A549 (cell line): ENCODE measurements around the gene ZNF491.

ENCODE experiments used
- BHLHE40 ChIP-seq: IDR thresholded peaks from 2 replicates; pipeline ENCODE4 v1.6.1; 2012; ENCODE audit warnings: low read depth, low read length, inconsistent platforms
- POLR2AphosphoS2 ChIP-seq: conservative IDR thresholded peaks from 2 replicates; pipeline ENCODE4 v1.6.1; 2012; ENCODE audit warnings: low read length, improper control_type of control experiment, inconsistent platforms
- ZC3H11A ChIP-seq: fragments of 450-650 bp; IDR thresholded peaks from 2 replicates; pipeline ENCODE4 v1.6.1; 2014; ENCODE audit warnings: antibody characterized with exemption, mild to moderate bottlenecking
- ZFP36 ChIP-seq: fragments of 450-650 bp; IDR thresholded peaks from 2 replicates; pipeline ENCODE4 v1.6.1; 2014; ENCODE audit warnings: borderline replicate concordance; ENCODE audit not compliant: partially characterized antibody

DNA sequence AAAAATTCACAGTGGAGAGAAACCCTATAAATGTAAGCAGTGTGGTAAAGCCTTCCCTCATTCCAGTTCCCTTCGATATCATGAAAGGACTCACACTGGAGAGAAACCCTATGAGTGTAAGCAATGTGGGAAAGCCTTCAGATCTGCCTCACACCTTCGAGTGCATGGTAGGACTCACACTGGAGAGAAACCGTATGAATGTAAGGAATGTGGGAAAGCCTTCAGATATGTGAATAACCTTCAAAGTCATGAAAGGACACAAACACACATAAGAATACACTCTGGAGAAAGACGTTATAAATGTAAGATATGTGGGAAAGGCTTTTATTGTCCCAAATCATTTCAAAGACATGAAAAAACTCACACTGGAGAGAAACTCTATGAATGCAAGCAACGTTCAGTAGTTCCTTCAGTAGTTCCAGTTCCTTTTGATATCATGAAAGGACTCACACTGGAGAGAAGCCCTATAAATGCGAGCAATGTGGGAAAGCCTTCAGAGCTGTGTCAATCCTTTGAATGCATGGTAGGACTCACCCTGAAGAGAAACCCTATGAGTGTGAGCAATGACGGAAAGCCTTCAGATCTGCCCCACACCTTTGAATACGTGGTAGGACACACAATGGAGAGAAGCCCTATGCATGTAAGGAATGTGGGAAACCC lies 34.1 kb downstream of the ZNF491 start:
- TF ChIP-seq BHLHE40 (no peak), POLR2AphosphoS2 (no peak), ZC3H11A (no peak), ZFP36 (no peak)
